KMS-11 (cell line): ENCODE results near the gene ELK3.

Experiments used
- H2AFZ ChIP-seq: fragments of 200-600 bp; sonication (generic); 2 replicates; pipeline ENCODE4 v1.6.1; 2016; ENCODE audit warnings: antibody characterized with exemption, mixed run types, low read depth
- H3K27ac ChIP-seq: fragments of 200-600 bp; sonication (generic); 2 replicates; pipeline ENCODE4 v1.6.1; 2016; ENCODE audit warnings: mild to moderate bottlenecking, mixed run types
- H3K27me3 ChIP-seq: fragments of 200-600 bp; sonication (generic); 2 replicates; pipeline ENCODE4 v1.6.1; 2017; ENCODE audit warnings: mild to moderate bottlenecking, low read depth, mixed run types, moderate library complexity; ENCODE audit not compliant: insufficient read depth
- H3K36me3 ChIP-seq: fragments of 200-600 bp; sonication (generic); 2 replicates; pipeline ENCODE4 v1.6.1; 2017; ENCODE audit warnings: mild to moderate bottlenecking, mixed run types; ENCODE audit not compliant: insufficient read depth
- H3K4me1 ChIP-seq: fragments of 200-600 bp; sonication (generic); 2 replicates; pipeline ENCODE4 v1.6.1; 2016; ENCODE audit warnings: mild to moderate bottlenecking, low read depth, mixed run types; ENCODE audit not compliant: poor library complexity, severe bottlenecking
- H3K4me2 ChIP-seq: fragments of 200-600 bp; sonication (generic); 2 replicates; pipeline ENCODE4 v1.7.0; 2016; ENCODE audit warnings: mild to moderate bottlenecking, mixed run types
- H3K4me3 ChIP-seq: fragments of 200-600 bp; sonication (generic); IDR thresholded peaks from 2 replicates; pipeline ENCODE4 v1.6.1; 2017; ENCODE audit warnings: low read depth, low read length, mixed read lengths; ENCODE audit not compliant: insufficient read depth
- H3K79me2 ChIP-seq: fragments of 200-600 bp; sonication (generic); 2 replicates; pipeline ENCODE4 v1.6.1; 2016; ENCODE audit warnings: low read depth, mixed run types; ENCODE audit not compliant: insufficient read depth
- H3K9ac ChIP-seq: fragments of 200-600 bp; sonication (generic); 2 replicates; pipeline ENCODE4 v1.6.1; 2016; ENCODE audit warnings: mild to moderate bottlenecking, mixed run types
- H4K20me1 ChIP-seq: fragments of 200-600 bp; sonication (generic); 2 replicates; pipeline ENCODE4 v1.6.1; 2016; ENCODE audit warnings: mild to moderate bottlenecking, mixed run types; ENCODE audit not compliant: insufficient read depth
- CTCF ChIP-seq: fragments of 200-600 bp; sonication (generic); conservative IDR thresholded peaks from 2 replicates; pipeline ENCODE4 v1.6.1; 2017; ENCODE audit warnings: low read depth, mild to moderate bottlenecking, antibody characterized with exemption, low read length, moderate library complexity, mixed read lengths

Gene ELK3

GRCh38 chr12:96244826-96245225 lies 50.7 kb downstream of the ELK3 start:
- H3K4me2 ChIP-seq = no peak overlapping the region
- peaks cover 15% of the 10 kb centered on the region for H3K79me2 ChIP-seq
- H2AFZ ChIP-seq = no peak overlapping the region
- no peak overlapping the region for H3K4me3 ChIP-seq
- H3K9ac ChIP-seq = no peak overlapping the region
- TF ChIP-seq CTCF = no peak
- no peaks in the 10 kb centered on the region for H3K4me1 ChIP-seq
- H4K20me1 ChIP-seq = no peaks in the 10 kb centered on the region
- no peaks in the 10 kb centered on the region for H3K27me3 ChIP-seq
- H3K27ac ChIP-seq = no peak overlapping the region
- 0 out of 2 replicates have a peak, but pooled peaks cover 3% of the 10 kb centered on the region for H3K36me3 ChIP-seq

- no peaks in the 10 kb centered on the region for H3K27me3 ChIP-seq
- no peak overlapping the region for H3K9ac ChIP-seq
- H3K36me3 ChIP-seq = 0 out of 2 replicates have a peak, but pooled peaks cover 3% of the 10 kb centered on the region
- H3K4me1 ChIP-seq = peaks cover 4% of the 10 kb centered on the region
- H3K4me3 ChIP-seq = no peak overlapping the region
- no peak for TF ChIP-seq CTCF
- no peak overlapping the region for H3K27ac ChIP-seq
- no peak overlapping the region for H3K4me2 ChIP-seq
- H2AFZ ChIP-seq = no peak overlapping the region
- no peaks in the 10 kb centered on the region; the same call in 1 of the 2 replicates for H4K20me1 ChIP-seq
- H3K79me2 ChIP-seq = peaks cover 13% of the 10 kb centered on the region
Measured at GRCh38 chr12:96246926-96247505, 52.8 kb downstream of the ELK3 start.

- TF ChIP-seq CTCF = no peak
- H3K4me2 ChIP-seq = no peak overlapping the region
- H3K9ac ChIP-seq = no peak overlapping the region
- H4K20me1 ChIP-seq = no peaks in the 10 kb centered on the region; the same call in 1 of the 2 replicates
- no peak overlapping the region for H3K27ac ChIP-seq
- H3K36me3 ChIP-seq = 0 out of 2 replicates have a peak, but pooled peaks cover 3% of the 10 kb centered on the region
- H3K4me3 ChIP-seq = no peak overlapping the region
- H3K27me3 ChIP-seq = no peaks in the 10 kb centered on the region
- peaks cover 16% of the 10 kb centered on the region for H3K79me2 ChIP-seq
- H2AFZ ChIP-seq = no peak overlapping the region
- H3K4me1 ChIP-seq = peaks cover 4% of the 10 kb centered on the region
Measured at GRCh38 chr12:96247563-96247962, 53.4 kb downstream of the ELK3 start.

- Histone ChIP-seq H3K9ac (no peak overlapping the region), H3K36me3 (0 out of 2 replicates have a peak, but pooled peaks cover 3% of the 10 kb centered on the region), H3K4me3 (no peak overlapping the region), H3K79me2 (peaks cover 18% of the 10 kb centered on the region), H3K27me3 (no peaks in the 10 kb centered on the region), H3K27ac (no peak overlapping the region), H2AFZ (no peak overlapping the region), H4K20me1 (no peaks in the 10 kb centered on the region; the same call in 1 of the 2 replicates), H3K4me1 (peaks cover 5% of the 10 kb centered on the region), H3K4me2 (no peak overlapping the region)
- no peak for TF ChIP-seq CTCF
Measured at GRCh38 chr12:96248136-96248931, 54.2 kb downstream of the ELK3 start.
